ENCODE measurements around the gene TRIM41.
"Not testable (repeated sequence)": the region's sequence is repeated elsewhere in the genome, so short reads cannot be mapped to it uniquely, and the experiment has no call there.

TRIM41 gene

DNA sequence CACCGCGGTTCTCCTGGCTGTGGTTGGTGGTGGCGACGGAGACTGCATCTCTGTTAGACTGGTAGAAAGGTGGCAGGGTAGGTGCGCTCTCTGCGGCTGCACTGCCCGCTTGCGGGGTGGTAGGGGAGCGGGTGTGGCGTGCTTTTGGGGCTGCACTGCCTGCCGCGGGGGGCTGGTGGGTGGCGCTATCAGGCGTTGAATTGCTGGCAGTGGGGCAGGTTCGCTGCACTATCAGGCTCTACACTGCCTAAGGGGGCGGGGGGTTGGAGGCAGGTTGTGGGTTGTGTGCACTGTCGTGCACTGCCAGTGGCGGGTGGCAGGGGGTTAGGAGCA lies 58.9 kb downstream of the TRIM41 start (continued):
- TF ChIP-seq, protein P1, sequence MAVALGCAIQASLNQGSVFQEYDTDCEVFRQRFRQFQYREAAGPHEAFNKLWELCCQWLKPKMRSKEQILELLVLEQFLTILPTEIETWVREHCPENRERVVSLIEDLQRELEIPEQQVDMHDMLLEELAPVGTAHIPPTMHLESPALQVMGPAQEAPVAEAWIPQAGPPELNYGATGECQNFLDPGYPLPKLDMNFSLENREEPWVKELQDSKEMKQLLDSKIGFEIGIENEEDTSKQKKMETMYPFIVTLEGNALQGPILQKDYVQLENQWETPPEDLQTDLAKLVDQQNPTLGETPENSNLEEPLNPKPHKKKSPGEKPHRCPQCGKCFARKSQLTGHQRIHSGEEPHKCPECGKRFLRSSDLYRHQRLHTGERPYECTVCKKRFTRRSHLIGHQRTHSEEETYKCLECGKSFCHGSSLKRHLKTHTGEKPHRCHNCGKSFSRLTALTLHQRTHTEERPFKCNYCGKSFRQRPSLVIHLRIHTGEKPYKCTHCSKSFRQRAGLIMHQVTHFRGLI (tag by site-specific recombination; IDR thresholded peaks at IDR 0.05): no peak
- no peak for TF ChIP-seq ZNF560 (tag by site-specific recombination; IDR thresholded peaks at IDR 0.05; ENCODE audit: borderline replicate concordance)
- no peak for TF ChIP-seq ZNF223 (tag by site-specific recombination; IDR thresholded peaks at IDR 0.05)
- no peak for TF ChIP-seq ZNF660 (tag by site-specific recombination; IDR thresholded peaks at IDR 0.05)
- TF ChIP-seq ZNF16 (tag by site-specific recombination; IDR thresholded peaks at IDR 0.05; ENCODE audit: low read depth): no peak
- no peak for TF ChIP-seq ZNF10 (tag by site-specific recombination; IDR thresholded peaks at IDR 0.05)

DNA sequence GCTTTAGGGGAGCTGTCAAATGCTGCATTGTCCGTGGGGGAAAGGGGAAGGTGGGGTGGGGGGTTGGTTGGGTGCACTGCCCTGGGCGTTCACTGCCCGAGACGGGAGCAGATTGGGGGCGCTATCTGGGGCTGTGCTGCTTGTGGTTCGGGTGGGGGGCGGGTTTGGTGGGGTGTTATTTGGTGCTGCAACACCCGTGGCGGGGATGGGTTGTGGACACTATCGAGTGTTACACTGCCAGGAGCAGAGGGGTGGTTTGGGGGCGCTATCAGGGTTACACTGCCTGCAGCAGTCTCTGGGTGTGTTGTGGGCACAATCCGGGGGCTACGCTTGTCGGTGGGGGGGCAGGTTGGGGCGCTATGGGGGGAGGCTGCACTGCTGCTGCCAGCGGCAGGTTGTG lies 59.3 kb downstream of the TRIM41 start:
- H3K27ac ChIP-seq (ENCODE audit: extremely low read depth, low read depth, low read length); H3K4me3 ChIP-seq (ENCODE audit: low read depth, low read length); POLR2A ChIA-PET; H3K9me3 ChIP-seq (ENCODE audit: control insufficient read depth, insufficient read depth, low read depth, low read length); H3K4me1 ChIP-seq (ENCODE audit: control insufficient read depth, insufficient read depth, low read length); H3K36me3 ChIP-seq (ENCODE audit: control insufficient read depth in 2 of 2, insufficient read depth in 1 of 2, low read length in 2 of 2); CTCF ChIA-PET: not testable (repeated sequence)

DNA sequence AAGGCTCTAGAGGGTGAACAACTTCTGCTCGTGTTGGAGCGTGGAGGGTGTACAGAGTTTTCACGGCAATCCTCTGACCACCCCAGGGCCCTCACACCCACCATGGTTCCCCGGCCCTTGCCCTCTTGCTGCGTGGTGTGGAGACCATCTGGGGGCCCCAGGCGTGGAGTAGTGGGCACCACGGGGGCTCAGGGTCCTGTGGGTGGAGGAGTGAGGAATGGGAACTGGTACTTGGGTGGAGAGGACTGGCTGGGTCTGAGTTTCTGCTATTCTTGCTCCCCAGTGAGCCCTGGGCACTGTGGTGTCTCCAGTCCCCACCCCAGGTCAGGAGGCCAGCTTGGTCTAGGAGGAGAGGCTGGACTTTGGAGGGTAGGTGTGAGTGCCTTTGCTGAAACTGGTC lies 59.8 kb downstream of the TRIM41 start:
- POLR2A ChIA-PET: no interaction called here
- H3K27ac ChIP-seq (ENCODE audit: extremely low read depth, low read depth, low read length): no peak overlapping the region
- H3K4me3 ChIP-seq (ENCODE audit: low read depth, low read length): no peak overlapping the region
- H3K36me3 ChIP-seq (ENCODE audit: control insufficient read depth in 2 of 2, insufficient read depth in 1 of 2, low read length in 2 of 2): no peaks in the 10 kb centered on the region
- H3K4me1 ChIP-seq (ENCODE audit: control insufficient read depth, insufficient read depth, low read length): no peaks in the 10 kb centered on the region
- CTCF ChIA-PET: no interaction called here
- H3K9me3 ChIP-seq (ENCODE audit: control insufficient read depth, insufficient read depth, low read depth, low read length): no peaks in the 10 kb centered on the region
- no peak for TF ChIP-seq ZNF558 (tag by site-specific recombination; IDR thresholded peaks at IDR 0.05)

DNA sequence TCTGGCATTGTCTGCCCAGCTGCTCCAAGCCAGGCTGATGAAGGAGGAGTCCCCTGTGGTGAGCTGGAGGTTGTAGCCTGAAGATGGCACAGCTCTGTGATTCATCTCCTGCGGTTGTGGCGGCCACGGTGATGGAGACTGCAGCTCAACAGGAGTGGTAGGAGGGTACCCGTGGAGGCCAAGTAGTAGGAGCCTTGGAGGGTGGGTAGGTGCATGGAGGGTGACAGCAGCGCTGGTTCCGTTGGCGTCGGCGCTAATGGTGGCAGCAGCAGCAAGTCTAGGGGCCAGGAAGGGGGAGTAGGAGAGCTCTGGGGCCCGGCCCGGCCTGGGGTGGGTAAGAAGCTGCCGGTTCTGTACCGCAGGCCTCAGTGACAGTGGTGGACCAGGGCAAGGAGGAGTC lies 60.3 kb downstream of the TRIM41 start:
- Histone ChIP-seq H3K9me3 (ENCODE audit: control insufficient read depth, insufficient read depth, low read depth, low read length) (no peaks in the 10 kb centered on the region), H3K27ac (ENCODE audit: extremely low read depth, low read depth, low read length) (no peak overlapping the region), H3K4me3 (ENCODE audit: low read depth, low read length) (no peak overlapping the region), H3K36me3 (ENCODE audit: control insufficient read depth in 2 of 2, insufficient read depth in 1 of 2, low read length in 2 of 2) (no peaks in the 10 kb centered on the region), H3K4me1 (ENCODE audit: control insufficient read depth, insufficient read depth, low read length) (no peaks in the 10 kb centered on the region)
- no peak for TF ChIP-seq WT1 (tag by site-specific recombination; IDR thresholded peaks at IDR 0.05)
- TF ChIP-seq, protein P2, sequence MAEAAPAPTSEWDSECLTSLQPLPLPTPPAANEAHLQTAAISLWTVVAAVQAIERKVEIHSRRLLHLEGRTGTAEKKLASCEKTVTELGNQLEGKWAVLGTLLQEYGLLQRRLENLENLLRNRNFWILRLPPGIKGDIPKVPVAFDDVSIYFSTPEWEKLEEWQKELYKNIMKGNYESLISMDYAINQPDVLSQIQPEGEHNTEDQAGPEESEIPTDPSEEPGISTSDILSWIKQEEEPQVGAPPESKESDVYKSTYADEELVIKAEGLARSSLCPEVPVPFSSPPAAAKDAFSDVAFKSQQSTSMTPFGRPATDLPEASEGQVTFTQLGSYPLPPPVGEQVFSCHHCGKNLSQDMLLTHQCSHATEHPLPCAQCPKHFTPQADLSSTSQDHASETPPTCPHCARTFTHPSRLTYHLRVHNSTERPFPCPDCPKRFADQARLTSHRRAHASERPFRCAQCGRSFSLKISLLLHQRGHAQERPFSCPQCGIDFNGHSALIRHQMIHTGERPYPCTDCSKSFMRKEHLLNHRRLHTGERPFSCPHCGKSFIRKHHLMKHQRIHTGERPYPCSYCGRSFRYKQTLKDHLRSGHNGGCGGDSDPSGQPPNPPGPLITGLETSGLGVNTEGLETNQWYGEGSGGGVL (tag by site-specific recombination; IDR thresholded peaks at IDR 0.05): no peak
- TF ChIP-seq, protein P3, sequence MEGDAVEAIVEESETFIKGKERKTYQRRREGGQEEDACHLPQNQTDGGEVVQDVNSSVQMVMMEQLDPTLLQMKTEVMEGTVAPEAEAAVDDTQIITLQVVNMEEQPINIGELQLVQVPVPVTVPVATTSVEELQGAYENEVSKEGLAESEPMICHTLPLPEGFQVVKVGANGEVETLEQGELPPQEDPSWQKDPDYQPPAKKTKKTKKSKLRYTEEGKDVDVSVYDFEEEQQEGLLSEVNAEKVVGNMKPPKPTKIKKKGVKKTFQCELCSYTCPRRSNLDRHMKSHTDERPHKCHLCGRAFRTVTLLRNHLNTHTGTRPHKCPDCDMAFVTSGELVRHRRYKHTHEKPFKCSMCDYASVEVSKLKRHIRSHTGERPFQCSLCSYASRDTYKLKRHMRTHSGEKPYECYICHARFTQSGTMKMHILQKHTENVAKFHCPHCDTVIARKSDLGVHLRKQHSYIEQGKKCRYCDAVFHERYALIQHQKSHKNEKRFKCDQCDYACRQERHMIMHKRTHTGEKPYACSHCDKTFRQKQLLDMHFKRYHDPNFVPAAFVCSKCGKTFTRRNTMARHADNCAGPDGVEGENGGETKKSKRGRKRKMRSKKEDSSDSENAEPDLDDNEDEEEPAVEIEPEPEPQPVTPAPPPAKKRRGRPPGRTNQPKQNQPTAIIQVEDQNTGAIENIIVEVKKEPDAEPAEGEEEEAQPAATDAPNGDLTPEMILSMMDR (tag by site-specific recombination; IDR thresholded peaks at IDR 0.05): peak; percentile 27; the same call in 1 of the 2 replicates
- ChIA-PET POLR2A (no interaction called here), CTCF (no interaction called here)

DNA sequence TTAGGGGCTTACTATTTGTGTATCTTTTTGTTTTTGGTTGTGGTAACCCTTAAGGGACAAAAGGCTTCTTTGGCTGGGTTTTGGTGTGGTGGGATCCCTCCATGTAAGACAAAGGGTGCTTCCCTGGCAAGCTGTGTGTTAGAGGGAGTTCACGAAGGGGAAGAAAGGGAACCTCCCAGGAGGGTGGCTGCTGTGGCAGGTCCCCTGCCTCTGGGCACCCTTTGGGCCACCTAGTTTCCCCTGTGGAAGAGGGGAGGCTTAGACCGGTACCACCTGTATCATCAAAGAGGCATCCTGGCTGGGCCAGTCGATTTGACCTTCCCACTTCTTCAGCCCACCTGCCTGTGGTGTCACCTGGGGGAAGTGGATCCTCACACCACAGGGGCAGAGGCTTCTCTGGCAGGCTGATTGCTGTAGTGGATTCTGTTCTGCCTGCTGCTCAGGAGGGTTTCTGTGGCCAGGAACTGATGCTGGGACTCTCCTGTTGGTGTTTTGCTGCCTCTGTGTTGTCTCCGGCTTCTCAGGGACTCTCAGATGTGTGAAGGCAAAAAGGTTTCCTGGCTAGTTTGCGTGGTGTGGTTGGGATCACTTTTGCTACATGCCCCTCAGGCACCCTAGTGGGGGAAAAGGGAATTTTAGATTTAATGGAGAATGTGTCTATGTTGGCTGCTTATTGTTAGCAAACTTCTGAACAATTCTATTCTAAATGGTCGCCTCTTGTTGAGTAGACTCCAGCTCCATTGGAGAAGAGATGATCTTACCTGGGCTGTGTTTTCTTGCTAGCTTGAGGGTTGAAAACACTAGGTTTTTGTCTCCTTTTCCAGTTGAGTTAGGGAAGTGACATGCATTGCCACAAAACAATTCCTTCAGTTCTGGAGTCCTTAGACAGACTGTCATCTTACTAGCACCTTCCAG lies 61.0 kb downstream of the TRIM41 start:
- CTCF ChIA-PET; H3K27ac ChIP-seq (ENCODE audit: extremely low read depth, low read depth, low read length); H3K36me3 ChIP-seq (ENCODE audit: control insufficient read depth in 2 of 2, insufficient read depth in 1 of 2, low read length in 2 of 2); POLR2A ChIA-PET; H3K4me1 ChIP-seq (ENCODE audit: control insufficient read depth, insufficient read depth, low read length); H3K4me3 ChIP-seq (ENCODE audit: low read depth, low read length); H3K9me3 ChIP-seq (ENCODE audit: control insufficient read depth, insufficient read depth, low read depth, low read length): not testable (repeated sequence)
